GM23248 (cell line): ENCODE results near the gene TMEM154. TPM values are rescaled to one million over a fixed set of nuclear protein-coding genes. Genes with fewer than 3 reads are reported as not detected.

ENCODE experiments used
- DNase-seq: peaks from one replicate; pipeline ENCODE4 v3.0.0-alpha.2; 2015
- H2AFZ ChIP-seq: fragments of 200-600 bp; sonication (generic); 2 replicates; pipeline ENCODE4 v1.6.1; 2016; ENCODE audit warnings: antibody characterized with exemption
- H3F3A ChIP-seq: fragments of 200-600 bp; sonication (generic); 2 replicates; pipeline ENCODE4 v1.6.1; 2016; ENCODE audit warnings: mild to moderate bottlenecking, antibody characterized with exemption, mixed run types; ENCODE audit not compliant: insufficient read depth
- H3K27ac ChIP-seq: fragments of 200-600 bp; sonication (generic); 2 replicates; pipeline ENCODE4 v1.5.1; 2016; ENCODE audit warnings: mild to moderate bottlenecking
- H3K27me3 ChIP-seq: fragments of 200-600 bp; sonication (generic); replicated peaks from 2 replicates; pipeline ENCODE4 v1.6.1; 2016; ENCODE audit warnings: mild to moderate bottlenecking; ENCODE audit not compliant: insufficient read depth
- H3K36me3 ChIP-seq: fragments of 200-600 bp; sonication (generic); 2 replicates; pipeline ENCODE4 v1.6.1; 2016; ENCODE audit warnings: low read depth, mild to moderate bottlenecking
- H3K4me1 ChIP-seq: fragments of 200-600 bp; sonication (generic); 2 replicates; pipeline ENCODE4 v1.6.1; 2016; ENCODE audit warnings: mild to moderate bottlenecking; ENCODE audit not compliant: insufficient read depth
- H3K4me2 ChIP-seq: fragments of 200-600 bp; sonication (generic); one replicate; pipeline ENCODE4 v1.6.1; 2016; ENCODE audit warnings: mild to moderate bottlenecking; ENCODE audit not compliant: unreplicated experiment
- H3K4me3 ChIP-seq: fragments of 200-600 bp; sonication (generic); 2 replicates; pipeline ENCODE4 v1.5.1; 2016; ENCODE audit warnings: mild to moderate bottlenecking
- H3K79me2 ChIP-seq: fragments of 200-600 bp; sonication (generic); 2 replicates; pipeline ENCODE4 v1.6.1; 2016; ENCODE audit warnings: mild to moderate bottlenecking; ENCODE audit not compliant: insufficient read depth
- H3K9ac ChIP-seq: fragments of 200-600 bp; sonication (generic); 2 replicates; pipeline ENCODE4 v1.6.1; 2016; ENCODE audit warnings: mild to moderate bottlenecking
- H3K9me2 ChIP-seq: fragments of 200-600 bp; sonication (generic); 2 replicates; pipeline ENCODE4 v1.6.1; 2016; ENCODE audit warnings: mixed run types, mild to moderate bottlenecking, moderate library complexity; ENCODE audit not compliant: insufficient read depth
- H3K9me3 ChIP-seq: fragments of 200-600 bp; sonication (generic); one replicate; pipeline ENCODE4 v1.6.1; 2017; ENCODE audit warnings: low read depth
- H4K20me1 ChIP-seq: fragments of 200-600 bp; sonication (generic); 2 replicates; pipeline ENCODE4 v1.6.0; 2016; ENCODE audit not compliant: insufficient read depth
- EZH2 ChIP-seq: fragments of 200-600 bp; sonication (generic); IDR thresholded peaks from 2 replicates; pipeline ENCODE4 v1.6.1; 2018; ENCODE audit warnings: antibody characterized with exemption, mild to moderate bottlenecking; ENCODE audit not compliant: insufficient read depth, poor library complexity, severe bottlenecking
- EZH2phosphoT487 ChIP-seq: fragments of 200-600 bp; sonication (generic); IDR thresholded peaks from 2 replicates; pipeline ENCODE4 v1.6.1; 2018; ENCODE audit warnings: antibody characterized with exemption, moderate library complexity, mild to moderate bottlenecking, low read depth; ENCODE audit not compliant: insufficient read depth
- WGBS, 2 experiments: methylation state at CpG; one replicate each; pipeline ENCODE4 v1.1.6; 2015 to 2017; ENCODE audit warnings: low lambda C conversion rate in 2 of 2, low coverage in 1 of 2; ENCODE audit errors: missing lambda C conversion rate in 2 of 2; 5-methylcytosine and 5-hydroxymethylcytosine counted together
- in situ Hi-C: fragments of 300-500 bp; cut with MboI; formaldehyde crosslinking; loops from 2 replicates; pipeline ENCODE4 v1.15.0; 2020
- polyA plus RNA-seq: library from polyadenylated mRNA; unstranded; fragments of >200 nt; fragmentation: Nextera tagmentation; extraction: Ambion mirVana; gene quantifications from 2 replicates; pipeline ENCODE4 v1.2.1, GENCODE V29; 2016
- total RNA-seq: library from RNA; depleted of rRNA; stranded (reverse); fragments of >200 nt; shearing (Covaris generic); gene quantifications from 2 replicates; pipeline ENCODE4 v1.2.3, GENCODE V29; 2014

Gene TMEM154
- total and polyA plus RNA-seq, 2 experiments from 2014 or later = 11.9 to 17.3 TPM

DNA sequence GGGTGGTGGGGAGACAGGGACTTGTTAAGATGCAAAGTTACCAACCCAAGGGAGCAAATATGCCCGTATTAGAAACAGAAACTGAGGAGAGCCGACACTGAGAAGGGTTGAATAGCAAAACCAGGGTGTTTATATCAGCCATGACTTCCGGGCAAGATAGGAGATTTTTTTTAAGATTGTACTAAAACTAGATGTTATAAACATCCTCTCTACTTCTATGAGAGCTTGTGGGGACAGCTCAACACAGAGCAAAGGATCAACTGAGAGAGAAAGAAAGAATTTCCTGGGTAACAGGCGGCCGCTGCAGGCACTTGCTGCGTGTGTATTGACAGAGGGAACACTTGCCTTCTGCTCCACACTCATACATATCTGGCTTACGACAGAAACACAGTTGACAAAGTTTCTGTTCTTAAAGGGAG, 94.8 kb downstream of the TMEM154 start:
- Histone ChIP-seq H3K9me2 (no peaks in the 10 kb centered on the region), H4K20me1 (no peaks in the 10 kb centered on the region), H3K9ac (no peak overlapping the region), H3K27ac (no peak overlapping the region), H3K9me3 (no peaks in the 10 kb centered on the region), H3K4me2 (no peak overlapping the region), H3K4me3 (no peak overlapping the region), H3K27me3 (no peaks in the 10 kb centered on the region), H2AFZ (no peak overlapping the region), H3K4me1 (peaks cover 9% of the 10 kb centered on the region), H3F3A (peaks cover 10% of the 10 kb centered on the region), H3K36me3 (no peaks in the 10 kb centered on the region), H3K79me2 (no peaks in the 10 kb centered on the region)
- in situ Hi-C loops = no loop called here
- DNase-seq = no peak
- WGBS, 2 experiments = 73 to 79% methylated on average over 7 of the region's 7 CpGs
- TF ChIP-seq EZH2phosphoT487 (no peak), EZH2 (no peak)

DNA sequence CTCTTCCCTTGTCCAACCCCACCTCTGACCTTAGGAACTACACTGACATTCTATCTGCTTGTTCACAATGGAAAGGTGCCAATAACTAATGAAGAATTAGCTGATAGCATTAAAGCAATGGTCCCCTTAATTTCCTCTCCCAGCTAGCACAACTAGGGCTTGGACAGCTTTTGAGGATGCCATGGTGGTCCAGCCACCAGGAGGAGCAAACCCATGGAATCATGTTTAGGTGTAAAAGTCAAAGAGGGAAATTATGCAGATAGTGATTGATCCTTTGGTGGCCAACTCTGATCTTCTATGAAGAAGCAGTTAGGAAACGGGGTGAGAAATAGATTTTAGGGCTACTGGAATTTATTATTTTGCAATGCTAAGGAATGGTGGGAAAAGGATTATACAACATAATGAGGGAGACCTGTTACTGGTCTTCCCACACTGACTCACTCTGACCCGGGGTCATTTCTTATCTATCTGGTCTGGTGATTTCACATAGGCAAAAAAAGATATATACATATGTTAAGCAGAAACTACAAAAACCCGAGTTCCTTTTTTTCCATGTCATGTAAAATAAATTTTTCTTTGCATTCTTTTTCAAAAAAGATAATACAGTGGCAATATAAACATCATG, 98.1 kb downstream of the TMEM154 start:
- Histone ChIP-seq H3K9ac (no peak overlapping the region), H3K4me3 (no peak overlapping the region), H4K20me1 (no peaks in the 10 kb centered on the region), H2AFZ (no peak overlapping the region), H3K27ac (no peak overlapping the region), H3K4me1 (peaks cover 11% of the 10 kb centered on the region; the same call in 1 of the 2 replicates), H3K27me3 (no peaks in the 10 kb centered on the region), H3K9me2 (no peaks in the 10 kb centered on the region), H3K36me3 (no peaks in the 10 kb centered on the region), H3K79me2 (no peaks in the 10 kb centered on the region), H3F3A (no peaks in the 10 kb centered on the region), H3K9me3 (no peaks in the 10 kb centered on the region), H3K4me2 (no peak overlapping the region)
- TF ChIP-seq EZH2 (no peak), EZH2phosphoT487 (no peak)
- WGBS, 2 experiments = 75 to 78% methylated on average over 3 of the region's 3 CpGs
- in situ Hi-C loops = no loop called here
- DNase-seq = no peak

DNA sequence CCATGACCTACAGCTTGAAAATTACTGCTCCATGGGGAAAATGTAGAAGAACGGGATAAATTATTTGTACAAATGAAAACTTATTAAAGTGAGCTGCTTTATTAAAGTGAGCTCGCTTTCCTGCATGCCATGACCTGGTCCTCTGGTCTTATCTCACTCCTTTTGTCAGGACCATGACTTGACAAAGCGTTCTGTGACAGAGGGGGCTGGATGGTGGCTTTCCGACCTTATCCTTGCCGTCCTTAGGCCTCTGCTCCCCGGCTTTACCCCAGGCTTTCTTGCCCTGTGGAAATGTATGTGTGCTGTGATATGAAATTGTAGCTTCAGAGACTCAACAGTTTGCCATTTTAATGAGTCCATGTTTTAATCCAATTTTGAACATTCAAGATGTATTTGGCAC, 99.9 kb downstream of the TMEM154 start:
- Histone ChIP-seq H2AFZ (no peak overlapping the region), H3K4me3 (no peak overlapping the region), H3K27me3 (no peaks in the 10 kb centered on the region), H3K9me3 (no peaks in the 10 kb centered on the region), H3K4me1 (peaks cover 11% of the 10 kb centered on the region; the same call in 1 of the 2 replicates), H3K4me2 (no peak overlapping the region), H4K20me1 (no peaks in the 10 kb centered on the region), H3K79me2 (no peaks in the 10 kb centered on the region), H3K27ac (no peak overlapping the region), H3K9ac (no peak overlapping the region), H3F3A (no peaks in the 10 kb centered on the region), H3K36me3 (no peaks in the 10 kb centered on the region), H3K9me2 (no peaks in the 10 kb centered on the region)
- TF ChIP-seq EZH2phosphoT487 (no peak), EZH2 (no peak)
- 65 to 71% methylated on average over 6 of the region's 6 CpGs for WGBS, 2 experiments
- DNase-seq = no peak
- in situ Hi-C loops = no loop called here

DNA sequence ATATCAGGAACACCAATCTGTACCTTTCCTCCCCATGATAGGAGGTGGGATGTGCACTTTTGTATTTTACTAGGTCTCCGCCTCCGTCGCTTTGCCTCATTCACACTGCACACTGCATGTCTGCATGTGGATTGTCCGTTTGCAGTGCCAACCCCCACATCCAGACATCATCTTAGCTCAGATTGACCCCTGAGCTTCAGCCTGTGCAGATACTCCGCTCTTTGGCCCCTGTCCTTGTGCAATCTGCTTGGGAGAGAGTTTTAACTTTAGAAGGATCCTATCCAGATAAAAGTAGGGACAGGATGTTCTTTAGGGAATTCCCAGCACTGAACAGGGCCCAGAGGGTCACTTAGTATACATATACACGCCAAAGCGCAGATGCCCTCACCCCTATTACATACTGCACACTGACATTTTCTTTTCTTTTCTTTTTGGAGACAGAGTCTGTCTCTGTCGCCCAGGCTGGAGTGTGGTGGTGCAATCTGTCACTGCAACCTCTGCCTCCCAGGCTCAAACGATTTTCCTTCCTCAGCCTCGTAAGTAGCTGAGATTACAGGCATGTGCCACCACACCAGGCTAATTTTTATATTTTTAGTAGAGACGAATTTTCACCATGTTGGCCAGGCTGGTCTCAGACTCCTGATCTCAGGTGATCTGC, 100.6 kb downstream of the TMEM154 start:
- H3K36me3 ChIP-seq = no peaks in the 10 kb centered on the region
- no peaks in the 10 kb centered on the region for H3K9me3 ChIP-seq
- H4K20me1 ChIP-seq = no peaks in the 10 kb centered on the region
- TF ChIP-seq EZH2phosphoT487 (no peak), EZH2 (no peak)
- H3F3A ChIP-seq = no peaks in the 10 kb centered on the region
- H3K9ac ChIP-seq = no peak overlapping the region
- WGBS, 2 experiments = 83 to 84% methylated on average over 11 of the region's 11 CpGs
- H3K4me1 ChIP-seq = peaks cover 11% of the 10 kb centered on the region; the same call in 1 of the 2 replicates
- no peak overlapping the region for H2AFZ ChIP-seq
- H3K27me3 ChIP-seq = no peaks in the 10 kb centered on the region
- no peaks in the 10 kb centered on the region for H3K79me2 ChIP-seq
- no peak for DNase-seq
- in situ Hi-C loops = no loop called here
- no peak overlapping the region for H3K27ac ChIP-seq
- H3K4me2 ChIP-seq = no peak overlapping the region
- no peak overlapping the region for H3K4me3 ChIP-seq
- no peaks in the 10 kb centered on the region for H3K9me2 ChIP-seq
